Heart right ventricle (tissue), 16 donors: Measurements from ENCODE around the gene LHPP. TPM values are rescaled to one million over a fixed set of nuclear protein-coding genes. Genes with fewer than 3 reads are reported as not detected.

Experiments
- ATAC-seq, 8 donors: fragments of 200-7000 bp; cut with Tn5 transposase; one replicate each; pipeline ENCODE4 v1.9.1; 2020; ENCODE audit warnings: mild to moderate bottlenecking in 8 of 8, moderate library complexity in 8 of 8, moderate number of reproducible peaks in 1 of 8
- DNase-seq, 2 donors: peaks; one replicate each; pipeline ENCODE4 v3.0.0-alpha.2; 2020
- H3K27ac ChIP-seq, 10 donors: fragments of 200-600 bp; sonication (generic) in 2 of 10; one replicate each; pipeline versions ENCODE4 v1.5.0 to v1.8.0; 2020 to 2022; ENCODE audit warnings: mild to moderate bottlenecking in 3 of 10
- H3K27me3 ChIP-seq, 7 donors: fragments of 200-600 bp; one replicate each; pipeline ENCODE4 v1.8.0; 2021 to 2022; ENCODE audit warnings: mild to moderate bottlenecking in 2 of 7
- H3K36me3 ChIP-seq, 9 donors: fragments of 200-600 bp; sonication (generic) in 1 of 9; one replicate each; pipeline versions ENCODE4 v1.5.0 to v1.8.0; 2020 to 2022; ENCODE audit warnings: mild to moderate bottlenecking in 2 of 9
- H3K4me1 ChIP-seq, 9 donors: fragments of 200-600 bp; sonication (generic) in 1 of 9; one replicate each; pipeline versions ENCODE4 v1.5.0 to v1.8.0; 2020 to 2022; ENCODE audit warnings: mild to moderate bottlenecking in 4 of 9
- H3K4me3 ChIP-seq, 10 donors: fragments of 200-600 bp; sonication (generic) in 2 of 10; one replicate each; pipeline versions ENCODE4 v1.5.0 to v1.8.0; 2020 to 2022; ENCODE audit warnings: mild to moderate bottlenecking in 7 of 10, moderate library complexity in 2 of 10
- H3K9me3 ChIP-seq, 11 donors: fragments of 200-600 bp in 10 of 11; sonication (generic) in 2 of 11; one replicate each; pipeline versions ENCODE4 v1.5.0 to v1.8.0; 2013 to 2022; ENCODE audit warnings: mild to moderate bottlenecking in 2 of 11, control low read depth in 1 of 11, moderate library complexity in 1 of 11
- CTCF ChIP-seq, 9 donors: fragments of 200-600 bp; sonication (generic) in 2 of 9; IDR thresholded peaks; one replicate each; pipeline versions ENCODE4 v1.5.0 to v1.8.0; 2021 to 2022; ENCODE audit warnings: antibody characterized with exemption in 9 of 9, mild to moderate bottlenecking in 5 of 9, moderate library complexity in 1 of 9
- WGBS, 2 donors: extraction: QIAGEN DNeasy Blood & Tissue Kit; methylation state at CpG; one replicate each; pipeline ENCODE4 v1.1.7; 2013; ENCODE audit warnings: inconsistent platforms in 1 of 2; 5-methylcytosine and 5-hydroxymethylcytosine counted together
- intact Hi-C, 10 donors: fragments of 100-400 bp; cut with DNase I; formaldehyde crosslinking; loops; one replicate each; pipeline versions ENCODE4 v1.11.1 to v1.14.2; 2022
- polyA plus RNA-seq, 2 donors: library from polyadenylated mRNA; stranded (reverse); fragments of 200-250 nt; gene quantifications; one replicate each; pipeline ENCODE4 v1.2.3, GENCODE V29; 2013
- total RNA-seq, 10 donors: library from RNA; stranded (reverse); fragmentation: NEBNext Ultra II Directional in 3 of 10; extraction: Animal tissue kit (Norgen Biotek cat#: 25700) in 3 of 10; gene quantifications; one replicate each; pipeline versions ENCODE4 v1.2.1 to v1.2.4, GENCODE V29; 2021 to 2023
- donor health status: Arrhythmogenic right ventricular cardiomyopathy.
- donor health status: ischemic (EF 13 %, LVEDD 7.1; RV severe dilation, severe dysfunction).
- donor health status: healthy with polysubstance abuse.
- donor health status: DM: no; HTN: yes; CAD: no.
- donor health status: DM: no; HTN: no; CAD: no.
- donor health status: ischemic (EF 25% LVEDD 6.9; RV normal size, moderate dysfunction).
- donor health status: ischemic (EF 25% LVEDD 5.7; RV mildly dilated, moderate dysfunction).
- donor health status: healthy.
- donor health status: DM: yes; HTN: yes; CAD: no.
- donor health status: Ischemic cardiomyopathy.
- donor health status: ischemic (EF 35%, LVEDD 5.7; RV mildly dilated, moderate dysfunction).
- donor health status: nonischemic (EF 11% LVEDD 7.7; RV severe dilation, severe dysfunction).
- donor health status: DM: yes; HTN: yes; CAD: no.
- donor health status: PGD.
- donor health status: ischemic (EF 29% LVEDD 5.4; RV normal size, mild dysfunction).
- donor health status: nonischemic (EF 23%, LVEDD 6.1; RV moderate dilation, normal function).

The LHPP gene
- total and polyA plus RNA-seq, 12 donors: 4.2 to 20.5 (median 11.7) TPM

GRCh38 chr10:124477614-124478363 lies 16.2 kb downstream of the LHPP start:
- DNase-seq: no peak
- Histone ChIP-seq H3K36me3 (no peaks in the 10 kb centered on the region), H3K9me3 (no peaks in the 10 kb centered on the region), H3K4me1 (peaks cover 0 to 13% (median 0%) of the 10 kb centered on the region in 9 donors), H3K27me3 (no peaks in the 10 kb centered on the region), H3K27ac (no peak overlapping the region), H3K4me3 (no peak overlapping the region)
- WGBS, 2 donors: 66 to 68% methylated on average over 11 of the region's 11 CpGs
- intact Hi-C loops: no loop called here
- no peak for TF ChIP-seq CTCF (IDR thresholded peaks at IDR 0.05)
- ATAC-seq: peak in 4 of 8 donors; percentile 17 to 34 (median 27)

- Histone ChIP-seq H3K27me3 (no peaks in the 10 kb centered on the region), H3K9me3 (no peaks in the 10 kb centered on the region), H3K36me3 (no peaks in the 10 kb centered on the region), H3K27ac (no peak overlapping the region), H3K4me3 (no peak overlapping the region), H3K4me1 (peaks cover 0 to 13% (median 0%) of the 10 kb centered on the region in 9 donors)
- intact Hi-C loops: no loop called here
- DNase-seq (no peak), ATAC-seq (no peak)
- WGBS, 2 donors: 92% methylated on average over 14 of the region's 14 CpGs
- TF ChIP-seq CTCF (IDR thresholded peaks at IDR 0.05): no peak
These were observed 16.9 kb downstream of the LHPP start for GRCh38 chr10:124478515-124478914.

GRCh38 chr10:124480860-124481259 lies 19.2 kb downstream of the LHPP start:
- ATAC-seq (no peak), DNase-seq (no peak)
- WGBS, 2 donors: 75 to 78% methylated on average over 5 of the region's 5 CpGs
- peaks cover 0 to 13% (median 0%) of the 10 kb centered on the region in 9 donors for H3K4me1 ChIP-seq
- no peak for TF ChIP-seq CTCF (IDR thresholded peaks at IDR 0.05)
- no peaks in the 10 kb centered on the region for H3K9me3 ChIP-seq
- H3K27ac ChIP-seq: no peak overlapping the region
- H3K27me3 ChIP-seq: no peaks in the 10 kb centered on the region
- no peaks in the 10 kb centered on the region for H3K36me3 ChIP-seq
- H3K4me3 ChIP-seq: no peak overlapping the region
- intact Hi-C loops: no loop called here

- Histone ChIP-seq H3K27ac (no peak overlapping the region), H3K27me3 (no peaks in the 10 kb centered on the region), H3K9me3 (peaks cover 0 to 3% (median 0%) of the 10 kb centered on the region in 11 donors), H3K4me1 (peaks cover 0 to 13% (median 0%) of the 10 kb centered on the region in 9 donors), H3K36me3 (no peaks in the 10 kb centered on the region), H3K4me3 (no peak overlapping the region)
- no peak for ATAC-seq
- DNase-seq: no peak
- 83 to 85% methylated on average over 6 of the region's 6 CpGs for WGBS, 2 donors
- TF ChIP-seq CTCF (IDR thresholded peaks at IDR 0.05): no peak
- intact Hi-C loops: no loop called here
These were observed 20.1 kb downstream of the LHPP start for GRCh38 chr10:124481717-124482116.
